Cardiac fibroblast (primary cell): Measurements from ENCODE around the gene MRC2.

Experiments
- DNase-seq, 2 donors: peaks; one replicate each; pipeline versions ENCODE4 v3.0.0 to v3.0.0-alpha.2; 2010; ENCODE audit warnings: low read depth in 2 of 2
- H3K4me3 ChIP-seq, 2 donors: replicated peaks in 1 of 2; 1 replicate in 1 of 2; 2 replicates in 1 of 2; pipeline ENCODE4 v1.5.1; 2011; ENCODE audit warnings: low read depth in 2 of 2, low read length in 2 of 2, mild to moderate bottlenecking in 2 of 2, moderate library complexity in 1 of 2
- CTCF ChIP-seq: IDR thresholded peaks from one replicate; pipeline ENCODE4 v1.5.1; 2011; ENCODE audit warnings: low read depth, mild to moderate bottlenecking, low read length, inconsistent platforms

MRC2 gene

GRCh38 chr17:62660629-62661118, 33.2 kb downstream of the MRC2 start:
- no peak for DNase-seq
- H3K4me3 ChIP-seq = no peak overlapping the region
- TF ChIP-seq CTCF = no peak

GRCh38 chr17:62661337-62661736, 33.9 kb downstream of the MRC2 start:
- TF ChIP-seq CTCF = no peak
- DNase-seq = no peak
- no peak overlapping the region for H3K4me3 ChIP-seq

DNA sequence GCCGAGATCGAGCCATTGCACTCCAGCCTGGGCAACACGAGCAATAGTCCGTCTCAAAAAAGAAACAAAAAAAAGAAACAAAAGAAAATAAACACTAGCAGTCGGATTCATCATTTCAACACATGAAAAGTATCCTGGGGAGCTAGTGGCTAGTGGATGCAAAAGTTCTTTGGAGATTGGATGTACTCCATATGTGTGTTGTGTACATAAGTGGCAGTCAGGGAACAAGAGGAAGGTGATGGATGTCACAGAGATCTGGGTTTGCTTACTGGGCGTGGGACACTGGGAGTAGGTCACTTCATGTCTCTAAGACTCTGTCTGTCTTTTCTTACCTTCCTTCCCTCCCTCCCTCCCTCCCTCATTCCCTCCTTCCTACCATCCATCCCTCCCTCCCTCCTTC, 35.4 kb downstream of the MRC2 start:
- no peak for TF ChIP-seq CTCF
- H3K4me3 ChIP-seq = no peak overlapping the region
- DNase-seq = no peak

- peak in 1 of 2 donors; percentile 10 for DNase-seq
- TF ChIP-seq CTCF = no peak
- no peak overlapping the region for H3K4me3 ChIP-seq
Observed at GRCh38 chr17:62663304-62663703, 35.8 kb downstream of the MRC2 start.

GRCh38 chr17:62664336-62665120, 37.1 kb downstream of the MRC2 start:
- H3K4me3 ChIP-seq = no peak overlapping the region
- DNase-seq = no peak
- TF ChIP-seq CTCF = no peak

GRCh38 chr17:62665599-62665998, 38.1 kb downstream of the MRC2 start:
- no peak for TF ChIP-seq CTCF
- no peak overlapping the region for H3K4me3 ChIP-seq
- DNase-seq = no peak
